Medulla oblongata (tissue), 1 donor: Measurements from ENCODE around the gene ELSPBP1.
"Not testable (repeated sequence)": the region's sequence is repeated elsewhere in the genome, so short reads cannot be mapped to it uniquely, and the experiment has no call there.

Experiments
- DNase-seq: peaks from one replicate; pipeline ENCODE4 v3.0.0-alpha.2; 2015; ENCODE audit errors: extremely low spot score

Gene ELSPBP1

DNA sequence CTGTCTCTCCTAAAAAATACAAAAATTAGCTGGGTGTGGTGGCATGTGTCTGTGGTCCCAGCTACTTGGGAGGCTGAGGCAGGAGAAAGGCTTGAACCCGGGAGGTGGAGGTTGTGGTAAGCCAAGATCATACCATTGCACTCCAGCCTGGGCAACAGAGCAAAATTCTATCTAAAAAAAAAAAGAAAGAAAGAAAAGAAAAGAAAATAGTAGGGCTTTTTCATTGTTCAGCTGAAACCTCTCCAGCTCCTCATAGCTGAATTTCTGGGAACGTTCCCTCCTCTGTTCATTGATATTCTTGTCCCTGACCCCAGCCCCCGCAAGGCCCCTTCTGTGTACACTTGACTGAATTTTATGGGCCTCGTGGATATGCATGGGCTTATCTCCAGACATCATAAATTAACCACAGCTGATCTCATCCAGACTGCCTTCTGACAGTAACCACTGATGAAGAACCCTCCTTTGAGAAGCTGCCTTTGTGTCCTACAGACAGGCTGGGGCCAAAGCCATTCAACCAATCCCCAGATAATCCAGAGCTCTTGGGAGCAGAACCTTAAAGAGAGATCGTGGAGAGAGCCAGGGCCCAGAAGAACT, at the start of gene ELSPBP1:
Gene ELSPBP1 (plus strand): TSS at position 424 of the 594 bp plus-strand sequence. CDS start 14,036 bp downstream, outside the sequence.
- no peak for DNase-seq

DNA sequence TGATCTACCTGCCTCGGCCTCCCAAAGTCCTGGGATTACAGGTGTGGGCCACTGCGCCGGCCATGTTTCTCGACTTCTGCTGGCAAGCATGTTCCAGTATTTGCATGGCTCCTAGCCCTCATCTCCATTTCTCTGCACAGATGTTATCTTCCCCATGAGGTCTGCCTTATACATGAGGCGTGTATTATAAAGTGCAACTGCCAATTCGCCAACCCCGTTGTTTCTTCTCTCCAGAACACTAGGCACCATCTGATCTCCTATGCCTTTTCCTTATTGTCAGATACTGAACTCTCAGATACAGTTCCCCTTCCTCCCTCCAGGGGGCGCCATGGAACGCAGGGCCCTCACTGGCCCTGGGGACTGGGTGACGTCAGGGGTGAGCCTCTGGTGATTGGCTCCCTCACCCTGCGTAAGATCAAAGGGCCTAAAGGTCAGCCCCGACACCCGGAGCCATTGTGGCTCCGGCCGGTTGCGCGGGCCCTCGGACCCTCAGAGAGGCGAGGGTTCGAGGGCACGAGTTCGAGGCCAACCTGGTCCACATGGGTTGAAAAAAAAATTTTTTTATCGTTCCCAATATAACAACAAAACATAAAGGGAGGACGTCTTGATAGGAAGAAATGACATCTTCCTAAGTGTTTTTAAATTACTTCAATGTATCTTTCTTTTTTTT, 44.4 kb upstream of the ELSPBP1 start:
- DNase-seq: not testable (repeated sequence)

DNA sequence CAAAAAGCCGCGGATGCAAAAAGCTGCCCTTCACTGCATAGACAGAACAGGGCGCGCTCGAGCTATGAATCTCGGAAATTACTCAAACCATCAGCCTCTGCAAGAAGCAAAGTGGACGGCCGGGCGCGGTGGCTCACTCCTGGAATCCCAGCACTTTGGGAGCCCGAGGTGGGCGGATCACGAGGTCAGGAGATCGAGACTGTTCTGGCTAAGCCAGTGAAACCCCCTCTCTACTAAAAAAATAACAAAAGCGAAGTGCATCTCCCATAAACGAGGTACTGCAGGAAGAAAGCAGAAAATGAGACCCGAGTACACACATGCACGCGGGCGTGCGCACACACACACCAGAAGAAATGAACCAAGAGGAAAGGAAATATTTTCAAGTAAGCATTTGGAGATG, 42.3 kb upstream of the ELSPBP1 start:
- DNase-seq: not testable (repeated sequence)

DNA sequence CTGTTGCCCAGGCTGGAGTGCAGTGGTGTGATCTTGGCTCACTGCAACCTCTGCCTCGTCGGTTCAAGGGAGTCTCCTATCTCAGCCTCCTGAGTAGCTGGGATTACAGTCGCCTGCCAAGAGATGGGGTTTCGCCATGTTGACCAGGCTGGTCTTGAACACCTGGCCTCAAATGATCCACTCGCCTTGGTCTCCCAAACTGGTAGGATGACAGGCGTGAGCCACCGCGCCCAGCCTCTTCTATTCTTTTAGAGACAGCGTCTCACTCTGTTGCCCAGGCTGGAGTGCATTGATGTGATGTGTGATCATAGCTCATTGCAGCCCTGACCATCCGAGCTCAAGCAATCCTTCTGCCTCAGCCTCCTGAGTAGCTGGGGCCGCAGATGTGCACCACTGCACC, 38.5 kb upstream of the ELSPBP1 start:
- not testable (repeated sequence) for DNase-seq

DNA sequence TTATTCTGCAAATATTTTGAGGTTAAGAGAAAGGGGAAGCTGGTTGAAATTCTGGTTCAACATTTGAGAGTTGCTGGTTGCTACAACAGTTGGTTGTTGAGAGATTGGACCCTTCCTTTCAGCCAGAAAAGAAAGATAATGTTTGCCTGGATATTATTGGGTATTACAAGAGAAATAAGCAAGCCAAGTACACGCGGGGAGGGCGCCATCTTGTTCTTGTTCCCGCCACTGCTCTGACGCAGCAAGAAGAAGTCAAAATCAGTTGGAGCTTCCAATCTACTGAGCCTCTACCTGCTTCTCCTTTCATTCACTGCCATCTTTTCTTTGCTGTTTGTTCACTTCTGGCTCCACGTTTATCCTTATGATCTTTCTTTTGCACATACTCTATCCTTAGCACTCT, 20.9 kb upstream of the ELSPBP1 start:
- no peak for DNase-seq

DNA sequence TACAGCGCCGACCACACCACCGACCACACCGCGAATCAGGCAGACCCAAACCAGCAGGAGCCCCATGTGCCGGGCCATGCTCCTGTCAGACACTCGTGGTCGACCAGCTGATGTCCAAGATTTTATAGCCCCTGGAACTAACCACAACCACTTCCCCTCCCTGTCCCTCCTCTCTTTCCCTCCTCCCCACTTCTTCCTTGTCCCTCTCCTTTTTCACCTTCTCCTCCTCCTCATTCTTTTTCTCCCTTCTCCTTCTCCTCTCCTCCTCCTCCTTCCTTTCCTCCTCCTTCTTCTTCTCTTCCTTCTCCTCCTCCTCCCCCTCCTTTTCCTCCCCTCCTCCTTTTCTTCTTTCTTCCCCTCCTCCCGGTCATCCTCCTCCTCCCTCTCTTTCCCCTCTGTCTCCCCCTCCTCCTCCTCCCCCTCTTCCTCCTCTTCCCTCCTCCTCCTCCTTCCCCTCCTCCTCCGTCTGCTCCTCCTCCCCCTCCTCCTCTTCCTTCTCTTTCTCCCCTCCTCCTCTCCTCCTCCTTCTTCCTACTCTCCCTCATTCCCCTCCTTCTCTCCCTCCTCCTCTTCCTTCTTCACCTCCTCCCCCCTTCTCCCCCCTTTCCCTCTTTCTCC, 3.1 kb upstream of the ELSPBP1 start:
- no peak for DNase-seq

DNA sequence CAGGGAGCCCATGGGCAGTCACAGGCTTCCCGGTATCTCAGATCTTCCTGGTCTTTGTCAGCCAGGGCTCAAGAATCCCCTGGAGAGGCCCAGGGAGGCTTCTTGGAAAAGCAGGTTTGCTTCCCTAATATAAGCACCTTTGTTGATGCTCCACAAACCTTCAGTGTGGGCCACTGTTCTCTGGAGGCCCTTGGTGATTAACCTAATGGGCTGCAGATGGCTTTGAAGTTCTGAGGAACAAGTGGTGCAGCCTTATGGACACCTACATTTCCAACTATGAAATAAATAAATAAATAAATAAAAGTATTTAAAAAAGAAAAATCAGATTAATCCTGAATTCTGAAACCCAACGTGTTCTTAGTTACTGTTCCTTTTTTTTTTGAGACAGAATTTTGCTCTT, 2.4 kb upstream of the ELSPBP1 start, which contains the start of gene BSPH1:
Gene BSPH1 (minus strand): TSS at position 101 of the 400 bp plus-strand sequence. CDS start 89 bp downstream, at position 12.
- no peak for DNase-seq

DNA sequence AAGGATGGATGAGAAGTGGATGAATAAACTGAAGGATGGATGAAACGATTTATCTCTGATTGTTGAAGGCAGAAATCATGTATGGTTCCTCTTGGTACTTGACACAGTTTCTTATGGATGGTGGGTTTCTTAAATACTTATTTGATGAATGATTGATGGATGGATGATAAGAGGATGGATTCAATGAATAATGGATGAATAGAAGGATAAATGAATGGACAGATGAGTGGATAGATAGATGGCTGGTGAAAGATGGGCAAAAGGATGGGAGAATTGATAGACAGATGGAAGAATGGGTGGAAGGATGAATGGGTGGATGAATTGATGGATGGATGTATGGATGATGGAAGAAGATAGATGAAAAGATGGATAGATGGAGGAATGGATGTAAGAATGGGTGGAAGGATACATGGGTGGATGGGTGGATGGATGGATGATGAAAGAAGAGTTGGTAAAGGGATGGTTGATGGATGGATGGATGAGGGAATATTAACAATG, 1.8 kb downstream of the ELSPBP1 start:
- no peak for DNase-seq

DNA sequence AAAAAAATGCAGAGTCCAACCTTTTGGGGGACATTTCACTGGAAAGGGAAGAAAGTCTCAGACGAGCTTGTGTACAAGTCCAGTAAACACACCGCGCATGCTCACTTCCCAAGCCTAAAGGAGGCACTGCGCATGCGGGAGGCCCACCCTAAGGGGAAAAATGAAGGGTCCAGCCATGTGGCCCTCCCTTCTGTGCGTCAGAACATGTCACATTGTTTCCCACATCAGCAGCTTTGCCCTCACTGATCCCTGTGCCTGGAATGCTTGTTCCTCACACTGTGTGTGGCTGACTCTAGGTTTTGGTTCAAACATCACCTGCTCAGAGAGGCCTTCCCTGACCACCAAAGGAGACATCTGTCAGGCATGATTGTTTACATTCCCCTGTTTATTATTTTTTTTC, 4.4 kb downstream of the ELSPBP1 start:
- DNase-seq: no peak

DNA sequence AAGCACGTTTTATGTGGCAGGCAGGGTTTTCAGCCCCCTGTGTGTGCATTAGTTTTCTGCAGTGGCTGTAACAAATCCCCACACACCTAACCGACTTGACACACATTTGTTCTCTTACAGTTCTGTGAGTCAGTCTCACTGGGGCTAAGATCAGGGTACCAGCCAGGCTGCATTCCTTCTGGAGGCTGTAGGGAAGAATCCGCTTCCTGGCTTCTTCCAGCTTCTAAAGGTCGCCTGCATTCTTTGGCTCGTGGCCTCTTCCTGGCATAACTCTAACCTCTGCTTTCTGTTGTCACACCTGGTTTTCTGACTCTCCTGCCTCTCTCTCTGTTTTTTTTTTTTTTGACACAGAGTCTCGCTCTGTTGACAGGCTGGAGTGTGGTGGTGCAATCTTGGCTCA, 6.4 kb downstream of the ELSPBP1 start:
- no peak for DNase-seq

DNA sequence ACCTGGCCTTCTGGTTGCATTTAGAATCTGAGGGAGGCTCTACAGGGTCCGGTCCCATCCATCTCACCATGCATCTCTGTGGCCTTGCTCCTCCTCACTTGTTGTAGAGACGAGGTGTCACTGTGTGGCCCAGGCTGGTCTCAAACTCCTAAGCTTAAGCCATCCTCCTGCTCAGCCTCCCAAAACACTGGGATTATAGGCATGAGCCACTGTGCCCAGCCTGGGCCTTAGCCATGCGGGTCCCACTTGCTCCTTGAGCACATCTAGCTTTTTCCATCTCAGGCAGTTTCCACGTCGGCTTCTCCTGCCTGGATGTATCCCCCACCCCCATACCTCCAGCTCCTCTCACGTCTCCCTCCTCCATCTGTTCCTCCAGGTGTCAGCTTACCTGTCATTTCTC, 9.8 kb downstream of the ELSPBP1 start:
- DNase-seq: no peak

DNA sequence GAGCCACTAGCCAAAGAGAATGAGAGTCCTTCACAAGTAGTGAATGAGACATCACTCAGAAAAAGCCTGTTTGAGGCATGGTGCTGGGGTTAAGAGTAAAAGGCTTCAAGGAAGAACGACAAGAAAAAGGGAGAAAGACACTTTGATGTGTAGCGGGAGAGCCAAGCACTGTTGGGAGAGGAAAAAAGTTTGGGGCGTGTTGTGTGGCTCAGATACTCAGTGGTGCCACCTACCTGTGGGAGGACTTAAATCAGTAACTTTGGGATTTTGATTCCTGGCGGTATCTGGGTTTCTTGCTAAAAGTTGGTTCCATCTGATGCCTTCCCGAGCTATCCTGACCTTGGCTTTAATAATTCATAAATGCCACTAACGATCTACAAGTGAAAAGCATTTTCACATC, 12.3 kb downstream of the ELSPBP1 start:
- no peak for DNase-seq

DNA sequence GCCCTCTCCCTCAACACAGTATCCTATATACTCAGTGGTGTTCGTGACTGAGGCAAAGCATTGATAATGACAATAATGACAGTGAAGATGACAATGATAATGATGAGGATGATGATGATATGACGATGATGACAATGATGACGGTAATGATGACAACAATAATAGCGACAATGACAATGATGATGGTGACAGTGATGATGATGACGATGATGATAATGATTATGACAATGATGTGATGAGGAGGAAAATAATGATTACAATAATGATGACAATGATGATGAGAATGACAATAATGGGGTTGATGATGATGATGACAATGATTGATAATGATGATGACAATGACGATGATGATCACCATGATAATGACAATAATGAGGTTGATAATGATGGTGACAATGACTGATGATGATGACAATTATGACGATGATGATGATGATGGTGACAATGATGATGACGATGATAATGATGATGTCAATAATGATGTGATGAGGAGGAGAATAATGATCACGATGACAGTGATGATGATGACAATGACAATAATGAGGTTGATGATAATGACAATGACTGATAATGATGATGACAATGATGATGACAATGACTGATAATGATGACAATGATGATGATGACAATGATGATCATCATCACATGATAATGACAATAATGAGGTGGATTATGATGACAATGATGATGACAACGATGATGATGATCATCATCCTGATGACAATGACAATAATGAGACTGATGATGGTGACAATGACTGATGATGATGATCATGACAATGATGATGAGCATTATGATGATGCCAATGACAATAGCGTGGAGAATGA, 16.7 kb downstream of the ELSPBP1 start:
- DNase-seq: no peak

DNA sequence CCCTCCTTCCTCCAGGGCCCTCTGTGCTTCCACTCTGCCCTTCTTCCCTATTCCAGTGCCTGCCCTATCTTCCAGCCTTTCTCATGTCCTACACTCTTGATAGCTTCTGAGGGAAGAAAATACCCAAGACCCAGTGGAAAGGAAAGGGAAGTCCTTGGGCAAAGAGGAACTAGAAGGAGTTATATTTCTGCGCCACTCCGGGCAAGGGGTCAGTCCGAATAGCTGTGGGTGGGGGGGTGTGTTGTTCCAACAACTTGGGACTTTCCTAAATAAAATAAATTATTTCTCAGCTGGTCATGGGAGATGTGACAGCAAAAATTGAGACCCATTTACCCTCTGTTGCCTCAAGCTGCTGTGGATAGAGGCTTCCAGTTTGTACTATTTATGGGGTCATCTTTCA, 26.3 kb downstream of the ELSPBP1 start:
- no peak for DNase-seq

DNA sequence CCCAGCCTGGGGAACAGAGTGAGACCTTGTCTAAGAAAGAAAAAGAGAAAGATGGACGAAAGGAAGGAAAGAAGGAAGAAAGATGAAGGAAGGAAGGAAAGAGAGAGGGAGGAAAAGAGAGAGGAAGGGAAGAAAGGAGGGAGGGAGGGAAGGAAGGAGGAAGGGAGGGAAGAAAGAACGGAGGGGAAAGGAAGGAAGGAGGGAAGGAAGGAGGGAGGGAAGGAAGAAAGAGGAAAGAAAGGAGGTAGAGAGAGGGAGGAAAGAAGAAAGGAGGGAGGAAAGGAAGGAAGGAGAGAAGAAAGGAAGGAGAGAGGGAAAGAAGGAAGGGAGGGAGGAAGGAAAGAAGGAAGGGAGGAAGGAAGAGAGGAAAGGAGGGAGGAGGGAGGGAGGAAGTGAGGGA, 28.6 kb downstream of the ELSPBP1 start:
- DNase-seq: no peak

DNA sequence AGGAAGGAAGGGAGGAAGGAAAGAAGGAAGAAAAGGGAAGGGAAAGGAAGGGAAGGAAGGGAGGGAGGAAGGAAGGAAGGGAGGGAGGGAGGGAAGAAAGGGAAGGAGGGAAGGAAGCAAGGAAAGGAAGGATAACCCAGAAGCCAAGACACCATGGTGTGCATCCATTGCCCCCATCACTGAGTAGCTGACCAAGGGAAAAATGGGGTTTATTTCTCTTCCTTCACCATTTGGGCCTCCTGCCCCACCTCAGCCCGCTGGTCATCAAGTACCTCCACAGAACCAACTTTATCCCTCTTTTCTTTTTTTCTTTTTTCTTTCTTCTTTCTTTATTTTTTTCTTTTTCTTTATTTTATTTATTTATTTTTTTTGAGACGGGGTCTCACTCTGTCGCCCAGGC, 29.1 kb downstream of the ELSPBP1 start:
- no peak for DNase-seq

DNA sequence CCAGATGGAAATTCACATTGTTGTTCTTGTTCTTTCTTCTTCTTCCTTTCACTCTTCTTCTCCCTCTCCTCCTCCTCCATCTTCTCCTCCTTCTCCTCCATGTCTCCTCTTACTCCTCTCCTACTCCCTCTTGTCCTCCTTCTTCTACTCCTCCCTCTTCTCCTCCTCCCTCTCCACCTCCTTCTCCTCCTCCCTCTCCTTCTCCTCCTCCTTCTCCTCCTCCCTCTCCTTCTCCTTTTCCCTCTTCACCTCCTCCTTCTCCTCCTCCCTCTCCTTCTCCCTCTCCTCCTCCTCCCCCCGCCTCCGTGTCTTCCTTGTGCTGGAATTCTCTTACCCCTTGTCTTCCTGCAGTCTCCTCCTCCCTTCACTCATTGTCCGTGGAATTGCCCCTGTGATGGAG, 31.0 kb downstream of the ELSPBP1 start:
- DNase-seq: no peak

DNA sequence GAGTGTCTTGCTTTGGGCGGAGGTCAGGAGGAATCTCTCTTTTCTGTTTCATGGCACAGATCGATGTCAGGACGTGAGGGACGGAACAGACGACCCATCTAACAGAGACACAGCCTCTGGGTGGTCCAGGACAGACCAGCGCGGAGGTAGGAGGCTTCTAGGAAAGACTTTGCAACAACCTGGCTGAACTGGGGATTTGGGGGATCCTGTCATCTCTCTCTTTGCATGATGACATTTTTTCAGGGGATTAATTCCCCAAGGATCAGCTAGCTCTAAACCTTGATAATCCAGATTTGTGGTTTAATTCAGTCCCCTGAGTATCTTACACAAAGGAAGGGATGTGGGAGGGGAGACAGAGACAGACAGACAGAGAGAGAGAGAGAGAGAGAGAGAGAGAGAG, 35.0 kb downstream of the ELSPBP1 start:
- no peak for DNase-seq

DNA sequence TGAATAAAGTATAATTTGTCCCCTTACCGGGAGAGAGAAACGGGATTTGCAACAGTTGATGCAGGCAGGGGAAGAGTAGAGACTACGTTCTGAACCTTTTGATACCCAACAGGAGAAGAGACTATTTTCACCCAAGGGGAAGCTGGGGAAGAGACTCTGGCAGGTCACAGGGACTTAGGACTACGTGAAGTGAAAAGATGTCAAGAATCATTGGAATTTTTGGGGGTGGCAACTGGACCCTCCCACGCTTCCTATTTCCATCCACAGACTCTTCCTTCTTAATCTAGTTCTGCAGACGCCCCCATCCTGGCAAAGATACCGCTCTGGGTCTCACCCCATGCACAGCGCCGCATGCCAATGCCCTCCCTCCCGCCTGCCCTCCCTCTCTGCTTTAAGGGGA, 35.6 kb downstream of the ELSPBP1 start:
- DNase-seq: no peak

DNA sequence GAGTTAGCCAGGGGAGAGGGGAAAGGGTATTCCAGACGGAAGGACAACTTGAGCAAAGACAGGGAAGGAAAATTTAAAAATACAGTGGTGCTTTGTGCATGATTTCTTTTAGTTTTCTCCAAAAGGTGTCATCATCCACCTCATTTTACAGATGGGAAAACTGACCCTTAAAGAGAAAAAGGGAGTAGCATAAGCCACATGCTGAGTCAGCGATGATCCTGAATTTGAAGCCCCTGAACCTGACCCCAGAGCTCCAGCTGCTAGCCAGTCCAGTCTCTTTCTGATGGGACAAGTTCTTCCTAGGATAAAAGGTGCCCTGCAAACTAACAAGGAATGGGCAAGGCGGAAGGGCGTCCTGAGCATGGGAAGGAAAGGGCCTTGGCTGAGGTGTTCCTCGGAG, 39.2 kb downstream of the ELSPBP1 start:
- DNase-seq: no peak

DNA sequence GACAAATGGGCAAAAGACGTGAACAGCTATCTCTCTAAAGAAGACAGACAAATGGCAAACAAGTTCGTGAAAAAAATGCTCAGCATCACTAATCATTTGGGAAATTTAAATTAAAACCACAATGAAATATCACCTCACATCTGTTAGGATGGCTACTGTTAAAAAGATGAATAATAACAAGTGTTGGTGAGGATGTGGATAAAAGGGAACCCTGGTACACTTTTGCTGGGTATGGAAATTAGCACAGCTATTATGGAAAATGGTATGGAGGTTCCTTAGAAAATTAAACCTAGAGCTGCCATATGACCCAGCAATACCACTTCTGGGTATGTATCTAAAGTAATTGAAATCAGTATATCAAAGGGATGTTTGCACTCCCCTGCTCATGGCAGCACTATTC, 42.3 kb downstream of the ELSPBP1 start:
- no peak for DNase-seq
